NOMO-1 treated with DMSO at 0.1 percent for 48 hours (cell line): Measurements from ENCODE around the gene MPZL3.
"Not testable (repeated sequence)": the region's sequence is repeated elsewhere in the genome, so short reads cannot be mapped to it uniquely, and the experiment has no call there.

ENCODE experiments used
- DNase-seq: peaks from one replicate; lab custom pipeline; 2025; ENCODE audit not compliant: unreplicated experiment; lab: John Stamatoyannopoulos, UW

MPZL3 gene

DNA sequence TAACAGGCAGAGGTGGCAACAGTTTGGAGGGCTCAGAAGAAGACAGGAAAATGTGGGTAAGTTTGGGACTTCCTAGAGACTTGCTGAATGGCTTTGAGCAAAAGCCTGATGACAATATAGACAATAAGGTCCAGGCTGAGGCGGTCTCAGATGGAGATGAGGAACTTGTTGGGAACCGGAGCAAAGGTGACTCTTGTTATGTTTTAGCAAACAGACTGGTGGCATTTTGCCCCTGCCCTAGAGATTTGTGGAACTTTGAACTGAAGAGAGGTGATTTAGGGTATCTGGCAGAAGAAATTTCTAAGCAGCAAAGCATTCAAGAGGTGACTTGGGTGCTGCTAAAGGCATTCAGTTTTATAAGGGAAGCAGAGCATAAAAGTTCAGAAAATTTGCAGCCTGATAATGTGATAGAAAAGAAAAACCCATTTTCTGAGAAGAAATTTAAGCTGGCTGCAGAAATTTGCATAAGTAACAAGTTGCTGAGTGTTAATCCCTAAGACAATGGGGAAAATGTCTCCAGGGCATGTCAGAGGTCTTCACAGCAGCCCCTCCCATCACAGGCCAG, 61.1 kb downstream of the MPZL3 start:
- not testable (repeated sequence) for DNase-seq

- peak; percentile 55 for DNase-seq
Measured at GRCh38 chr11:118186346-118187107, 65.6 kb downstream of the MPZL3 start.

DNA sequence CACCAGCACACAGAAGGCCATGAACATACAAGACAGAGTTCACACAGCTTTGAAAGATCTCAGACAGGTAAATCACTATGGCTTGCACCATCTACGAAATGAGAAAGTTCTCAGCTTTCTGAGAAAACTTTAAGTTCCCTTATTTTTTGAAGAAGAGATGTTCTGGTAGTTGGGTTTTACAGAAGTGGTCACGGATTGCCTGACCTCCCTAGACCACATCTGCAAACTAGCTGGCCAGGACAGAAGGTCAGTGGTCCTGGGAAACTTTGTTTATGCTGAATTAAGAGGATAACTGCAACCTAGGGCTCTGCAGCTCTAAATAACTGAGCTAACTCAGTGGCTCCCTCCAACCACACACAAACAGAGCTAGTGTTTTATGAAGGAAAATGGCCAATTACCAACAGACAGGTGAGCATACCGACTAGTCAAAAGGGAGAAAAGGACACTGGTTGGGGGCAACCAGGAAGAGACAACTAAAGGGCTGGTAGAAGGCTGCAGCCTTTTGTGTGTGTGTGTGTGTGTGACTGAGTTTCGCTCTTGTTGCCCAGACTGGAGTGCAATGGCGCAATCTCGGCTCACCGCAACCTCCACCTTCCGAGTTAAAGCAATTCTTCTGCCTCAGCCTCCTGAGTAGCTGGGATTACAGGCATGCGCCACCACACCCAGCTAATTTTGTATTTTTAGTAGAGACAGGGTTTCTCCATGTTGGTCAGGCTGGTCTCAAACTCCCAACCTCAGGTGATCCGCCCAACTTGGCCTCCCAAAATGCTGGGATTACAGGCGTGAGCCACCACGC, 67.2 kb downstream of the MPZL3 start:
- DNase-seq: peak; percentile 72

GRCh38 chr11:118183691-118184090, 68.5 kb downstream of the MPZL3 start:
- DNase-seq: peak; percentile 51

DNA sequence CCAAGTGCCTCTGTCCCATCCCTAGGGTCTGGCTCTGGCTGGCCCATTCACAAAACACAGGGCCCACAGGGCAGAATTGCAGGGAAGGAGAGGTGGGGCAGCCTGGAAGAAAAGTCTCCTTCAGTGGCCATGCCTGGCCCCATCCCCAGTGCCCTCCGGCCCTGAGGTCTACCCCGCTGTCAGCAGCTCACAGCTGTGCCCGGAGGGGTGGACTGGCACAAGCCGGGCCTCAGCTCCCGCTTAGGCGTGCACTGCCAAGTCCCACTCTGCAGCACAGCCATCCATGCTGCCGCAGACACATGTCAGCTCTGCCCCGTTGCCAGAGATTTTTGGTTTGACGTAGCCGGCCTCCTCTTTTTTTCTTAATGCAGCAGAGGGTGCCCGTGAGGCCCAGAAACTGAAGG, 71.9 kb downstream of the MPZL3 start:
- no peak for DNase-seq

DNA sequence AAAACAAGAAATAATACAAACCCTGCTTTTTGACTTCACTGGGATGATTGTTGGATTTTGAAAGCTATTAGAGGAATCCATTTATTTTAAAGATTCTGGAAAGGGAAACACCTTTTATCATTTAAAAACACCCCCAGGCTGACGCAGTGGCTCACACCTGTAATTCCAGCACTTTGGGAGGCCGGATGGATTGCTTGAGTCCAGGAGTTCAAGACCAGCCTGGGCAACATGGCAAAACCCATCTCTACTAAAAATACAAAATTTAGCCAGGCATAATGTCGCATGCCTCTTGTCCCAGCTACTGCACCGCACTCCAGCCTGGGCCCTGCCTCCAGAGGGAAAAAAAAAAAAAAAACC, 75.4 kb downstream of the MPZL3 start:
- no peak for DNase-seq
